Astrocyte (in vitro differentiated cells and primary cell): ENCODE data around the gene CENPE. TPM values are rescaled to one million over a fixed set of nuclear protein-coding genes. Genes with fewer than 3 reads are reported as not detected.
A peak's percentile ranks its signal among the peaks of the same experiment; 100 is the strongest.

Experiments
- DNase-seq: peaks from one replicate; pipeline ENCODE4 v3.0.0-alpha.2; 2010; ENCODE audit warnings: low read depth
- FAIRE-seq: peaks from 2 replicates; lab custom pipeline; 2011; peaks lifted over from hg19 to GRCh38; lab: Jason Lieb, UNC
- H2AFZ ChIP-seq: 2 replicates; pipeline ENCODE4 v1.6.0; 2012; ENCODE audit warnings: low read depth, low read length, inconsistent platforms
- H3K27ac ChIP-seq: 2 replicates; pipeline ENCODE4 v1.5.1; 2011; ENCODE audit warnings: low read depth, low read length, inconsistent platforms
- H3K27me3 ChIP-seq: 2 replicates; pipeline ENCODE4 v1.6.0; 2011; ENCODE audit warnings: low read length, inconsistent platforms; ENCODE audit not compliant: insufficient read depth
- H3K36me3 ChIP-seq: 2 replicates; pipeline ENCODE4 v1.5.1; 2011; ENCODE audit warnings: low read length, inconsistent platforms; ENCODE audit not compliant: insufficient read depth
- H3K4me1 ChIP-seq: 2 replicates; pipeline ENCODE4 v1.5.1; 2011; ENCODE audit warnings: low read length, inconsistent platforms; ENCODE audit not compliant: insufficient read depth
- H3K4me2 ChIP-seq: 2 replicates; pipeline ENCODE4 v1.6.0; 2012; ENCODE audit warnings: low read length, inconsistent platforms
- H3K4me3 ChIP-seq: 2 replicates; pipeline ENCODE4 v1.5.1; 2011; ENCODE audit warnings: low read depth, mild to moderate bottlenecking, low read length, inconsistent platforms; ENCODE audit not compliant: insufficient read depth
- H3K79me2 ChIP-seq: 2 replicates; pipeline ENCODE4 v1.6.0; 2012; ENCODE audit warnings: mild to moderate bottlenecking, low read length, inconsistent platforms; ENCODE audit not compliant: insufficient read depth
- H3K9ac ChIP-seq: 2 replicates; pipeline ENCODE4 v1.6.0; 2012; ENCODE audit warnings: mild to moderate bottlenecking, low read length, inconsistent platforms
- H3K9me3 ChIP-seq: 2 replicates; pipeline ENCODE4 v1.5.1; 2012; ENCODE audit warnings: low read depth, mild to moderate bottlenecking, low read length, inconsistent platforms; ENCODE audit not compliant: insufficient read depth
- H4K20me1 ChIP-seq: 2 replicates; pipeline ENCODE4 v1.6.0; 2012; ENCODE audit warnings: low read length, inconsistent platforms; ENCODE audit not compliant: insufficient read depth
- H3K27ac Mint-ChIP-seq: one replicate; pipeline ENCODE4 v1.8.0; 2021; ENCODE audit warnings: mild to moderate bottlenecking, mixed read lengths; ENCODE audit not compliant: unreplicated experiment
- H3K27me3 Mint-ChIP-seq: one replicate; pipeline ENCODE4 v1.8.0; 2021; ENCODE audit warnings: low read depth, mixed read lengths; ENCODE audit not compliant: unreplicated experiment
- H3K36me3 Mint-ChIP-seq: one replicate; pipeline ENCODE4 v1.8.0; 2021; ENCODE audit warnings: low read depth, mixed read lengths; ENCODE audit not compliant: unreplicated experiment
- H3K4me1 Mint-ChIP-seq: one replicate; pipeline ENCODE4 v1.8.0; 2021; ENCODE audit warnings: low read depth, mixed read lengths; ENCODE audit not compliant: unreplicated experiment
- H3K4me3 Mint-ChIP-seq: one replicate; pipeline ENCODE4 v1.8.0; 2021; ENCODE audit warnings: mild to moderate bottlenecking, moderate library complexity, mixed read lengths; ENCODE audit not compliant: unreplicated experiment
- H3K9me3 Mint-ChIP-seq: one replicate; pipeline ENCODE4 v1.8.0; 2021; ENCODE audit warnings: mild to moderate bottlenecking, mixed read lengths; ENCODE audit not compliant: unreplicated experiment
- CTCF ChIP-seq: IDR thresholded peaks from 2 replicates; pipeline ENCODE4 v1.5.1; 2011; ENCODE audit warnings: low read depth, mild to moderate bottlenecking, inconsistent platforms, low read length, moderate library complexity; ENCODE audit not compliant: insufficient read depth
- EZH2 ChIP-seq: IDR thresholded peaks from 2 replicates; pipeline ENCODE4 v1.6.1; 2012; ENCODE audit warnings: mild to moderate bottlenecking, low read length, inconsistent platforms; ENCODE audit not compliant: insufficient read depth
- total RNA-seq: library from RNA; stranded (reverse); gene quantifications from 2 replicates; pipeline ENCODE4 v1.2.1, GENCODE V29; 2021

Gene CENPE
- total RNA-seq, 1 donor from 2014 or later: 5.6 TPM

- no peak for FAIRE-seq
- no peaks in the 10 kb centered on the region for H3K4me1 ChIP-seq
- no peak for TF ChIP-seq EZH2
- TF ChIP-seq CTCF: no peak
Measured at GRCh38 chr4:103156106-103156505, 42.0 kb downstream of the CENPE start.

DNA sequence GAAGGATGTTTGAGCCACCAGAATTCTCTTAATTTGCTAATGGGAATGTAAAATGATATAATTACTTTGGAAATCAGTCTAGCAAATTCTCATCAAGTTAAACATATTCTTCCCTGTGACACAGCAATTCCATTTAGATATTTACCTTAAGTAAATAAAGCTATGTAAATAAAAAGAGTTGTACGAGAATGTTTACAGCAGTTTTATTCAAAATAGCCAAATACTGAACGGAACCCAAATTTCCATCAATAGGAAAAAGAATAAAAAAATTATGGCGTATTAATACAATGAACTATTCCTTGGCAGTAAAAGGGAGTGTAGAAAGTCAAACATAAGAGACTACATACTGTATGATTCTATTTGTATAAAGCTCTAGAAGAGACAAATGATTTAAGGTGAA lies 45.8 kb downstream of the CENPE start:
- Histone ChIP-seq H3K4me3 (no peak overlapping the region), H4K20me1 (no peaks in the 10 kb centered on the region), H3K27ac (no peak overlapping the region), H3K9ac (no peak overlapping the region), H3K27me3 (no peaks in the 10 kb centered on the region), H3K36me3 (peaks cover 11% of the 10 kb centered on the region), H3K4me1 (no peaks in the 10 kb centered on the region), H3K79me2 (no peaks in the 10 kb centered on the region), H3K4me2 (no peak overlapping the region), H3K9me3 (no peaks in the 10 kb centered on the region), H2AFZ (no peak overlapping the region)
- TF ChIP-seq CTCF (no peak), EZH2 (no peak)
- DNase-seq (no peak), FAIRE-seq (no peak)
- Mint-ChIP-seq H3K4me1 (no peaks in the 10 kb centered on the region), H3K4me3 (no peak overlapping the region), H3K27me3 (no peaks in the 10 kb centered on the region), H3K9me3 (no peaks in the 10 kb centered on the region), H3K27ac (no peak overlapping the region), H3K36me3 (no peaks in the 10 kb centered on the region)

More at GRCh38 chr4:103156106-103156505, 42.0 kb downstream of the CENPE start:
- no peaks in the 10 kb centered on the region for H3K27me3 Mint-ChIP-seq
- Histone ChIP-seq H3K79me2 (no peaks in the 10 kb centered on the region), H3K36me3 (peaks cover 11% of the 10 kb centered on the region), H2AFZ (no peak overlapping the region), H3K4me2 (no peak overlapping the region), H3K4me3 (no peak overlapping the region), H4K20me1 (no peaks in the 10 kb centered on the region), H3K27me3 (no peaks in the 10 kb centered on the region), H3K27ac (no peak overlapping the region), H3K9me3 (no peaks in the 10 kb centered on the region), H3K9ac (no peak overlapping the region)
- DNase-seq: no peak
- H3K36me3 Mint-ChIP-seq: no peaks in the 10 kb centered on the region
- no peaks in the 10 kb centered on the region for H3K4me1 Mint-ChIP-seq
- H3K4me3 Mint-ChIP-seq: no peak overlapping the region
- no peaks in the 10 kb centered on the region for H3K9me3 Mint-ChIP-seq
- H3K27ac Mint-ChIP-seq: no peak overlapping the region

DNA sequence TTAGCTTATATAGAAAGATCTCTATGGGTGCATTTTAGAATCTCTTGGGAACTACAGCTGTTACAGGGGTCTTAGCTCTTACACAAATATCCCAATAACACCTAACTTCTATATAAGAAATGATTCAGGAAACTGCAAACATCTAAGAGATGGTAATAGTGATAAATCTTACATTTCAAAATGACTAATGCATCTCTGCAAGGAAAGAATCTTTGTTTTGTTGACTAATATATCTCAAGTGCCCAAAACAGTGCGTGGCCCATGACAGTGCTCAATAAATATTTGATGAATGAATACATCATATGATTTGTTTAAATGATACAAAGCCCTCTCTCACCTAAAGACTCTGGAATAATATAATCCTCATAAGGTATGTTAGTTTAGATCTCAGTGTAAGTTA lies 47.5 kb downstream of the CENPE start:
- Histone ChIP-seq H3K4me2 (peak overlapping the region; percentile 2), H3K27ac (no peak overlapping the region), H3K4me3 (no peak overlapping the region), H3K27me3 (no peaks in the 10 kb centered on the region), H3K9ac (no peak overlapping the region), H3K4me1 (no peaks in the 10 kb centered on the region), H4K20me1 (no peaks in the 10 kb centered on the region), H3K79me2 (no peaks in the 10 kb centered on the region), H3K9me3 (no peaks in the 10 kb centered on the region), H3K36me3 (peaks cover 19% of the 10 kb centered on the region), H2AFZ (no peak overlapping the region)
- H3K27me3 Mint-ChIP-seq: no peaks in the 10 kb centered on the region
- no peak overlapping the region for H3K27ac Mint-ChIP-seq
- H3K4me3 Mint-ChIP-seq: no peak overlapping the region
- H3K9me3 Mint-ChIP-seq: no peaks in the 10 kb centered on the region
- no peaks in the 10 kb centered on the region for H3K4me1 Mint-ChIP-seq
- no peaks in the 10 kb centered on the region for H3K36me3 Mint-ChIP-seq
- DNase-seq (peak; percentile 45), FAIRE-seq (no peak)
- TF ChIP-seq CTCF (no peak), EZH2 (no peak)
